ENCODE results near the gene CRYBG1.

GRCh38 chr6:106452628-106453027 is 92.1 kb downstream of the CRYBG1 start:
- TF ChIP-seq CTCF (IDR thresholded peaks at IDR 0.05) (no peak), POLR2A (IDR thresholded peaks at IDR 0.05) (no peak)

Measured in lower leg skin (tissue), 3 donors.